Colonic mucosa (tissue), 4 donors: ENCODE measurements around the gene PACSIN1. TPM values are rescaled to one million over a fixed set of nuclear protein-coding genes. Genes with fewer than 3 reads are reported as not detected.

Experiments used
- DNase-seq: peaks from one replicate; pipeline ENCODE4 v3.0.0-alpha.2; 2020
- H3K27ac ChIP-seq: fragments of 200-600 bp; one replicate; pipeline ENCODE4 v1.8.0; 2021
- H3K27me3 ChIP-seq: fragments of 200-600 bp; one replicate; pipeline ENCODE4 v1.8.0; 2021
- H3K36me3 ChIP-seq: fragments of 200-600 bp; one replicate; pipeline ENCODE4 v1.8.0; 2021
- H3K4me1 ChIP-seq: fragments of 200-600 bp; one replicate; pipeline ENCODE4 v1.8.0; 2021; ENCODE audit warnings: mild to moderate bottlenecking
- H3K4me3 ChIP-seq: fragments of 200-600 bp; one replicate; pipeline ENCODE4 v1.8.0; 2021
- H3K9ac ChIP-seq, 2 donors: one replicate each; pipeline ENCODE4 v1.7.0; 2013; ENCODE audit warnings: control low read depth in 2 of 2, low read depth in 2 of 2, low read length in 2 of 2
- H3K9me3 ChIP-seq: fragments of 200-600 bp; one replicate; pipeline ENCODE4 v1.8.0; 2021
- CTCF ChIP-seq: fragments of 200-600 bp; IDR thresholded peaks from one replicate; pipeline ENCODE4 v1.8.0; 2022; ENCODE audit warnings: antibody characterized with exemption, mild to moderate bottlenecking
- intact Hi-C: fragments of 100-400 bp; cut with DNase I; formaldehyde crosslinking; loops from one replicate; pipeline ENCODE4 v1.14.1; 2022
- total RNA-seq, 2 donors: library from RNA; stranded (reverse); fragmentation: NEBNext Ultra II Directional in 1 of 2; extraction: Animal tissue kit (Norgen Biotek cat#: 25700) in 1 of 2; gene quantifications; one replicate each; pipeline ENCODE4 v1.2.1, GENCODE V29; 2021
- donor health status: healthy.
- donor health status: DM: no; HTN: no; CAD: no.
- donor health status: DM: no; HTN: no; CAD: no.

PACSIN1 gene
- total RNA-seq, 2 donors from 2014 or later: 0.05 to 0.37 TPM

- Histone ChIP-seq H3K4me3 (no peak overlapping the region), H3K9ac (no peak overlapping the region), H3K27me3 (no peaks in the 10 kb centered on the region), H3K36me3 (no peaks in the 10 kb centered on the region), H3K9me3 (no peaks in the 10 kb centered on the region), H3K27ac (no peak overlapping the region), H3K4me1 (peaks cover 7% of the 10 kb centered on the region)
- DNase-seq: no peak
- intact Hi-C loops: no loop called here
- no peak for TF ChIP-seq CTCF
These were observed 83.9 kb downstream of the PACSIN1 start for GRCh38 chr6:34549804-34550202.

- H3K9me3 ChIP-seq: no peaks in the 10 kb centered on the region
- intact Hi-C loops: no loop called here
- peaks cover 3% of the 10 kb centered on the region for H3K4me1 ChIP-seq
- DNase-seq: no peak
- no peaks in the 10 kb centered on the region for H3K36me3 ChIP-seq
- H3K4me3 ChIP-seq: no peak overlapping the region
- H3K27ac ChIP-seq: no peak overlapping the region
- no peak overlapping the region for H3K9ac ChIP-seq
- no peak for TF ChIP-seq CTCF
- no peaks in the 10 kb centered on the region for H3K27me3 ChIP-seq
These were observed 85.8 kb downstream of the PACSIN1 start for GRCh38 chr6:34551720-34552119.

GRCh38 chr6:34552620-34553019 is 86.7 kb downstream of the PACSIN1 start:
- H3K4me3 ChIP-seq: no peak overlapping the region
- H3K27ac ChIP-seq: no peak overlapping the region
- H3K9ac ChIP-seq: no peak overlapping the region
- no peak for TF ChIP-seq CTCF
- intact Hi-C loops: no loop called here
- no peaks in the 10 kb centered on the region for H3K9me3 ChIP-seq
- no peak for DNase-seq
- no peaks in the 10 kb centered on the region for H3K36me3 ChIP-seq
- H3K4me1 ChIP-seq: no peaks in the 10 kb centered on the region
- H3K27me3 ChIP-seq: no peaks in the 10 kb centered on the region

GRCh38 chr6:34553146-34553545 is 87.3 kb downstream of the PACSIN1 start:
- Histone ChIP-seq H3K9me3 (no peaks in the 10 kb centered on the region), H3K27ac (no peak overlapping the region), H3K9ac (no peak overlapping the region), H3K4me1 (no peaks in the 10 kb centered on the region), H3K27me3 (no peaks in the 10 kb centered on the region), H3K4me3 (no peak overlapping the region), H3K36me3 (no peaks in the 10 kb centered on the region)
- DNase-seq: no peak
- intact Hi-C loops: no loop called here
- TF ChIP-seq CTCF: no peak

GRCh38 chr6:34553750-34554149 is 87.9 kb downstream of the PACSIN1 start:
- H3K4me3 ChIP-seq: peak overlapping the region; percentile 37
- TF ChIP-seq CTCF: no peak
- intact Hi-C loops: no loop called here
- DNase-seq: no peak
- H3K27me3 ChIP-seq: no peaks in the 10 kb centered on the region
- H3K9ac ChIP-seq: no peak overlapping the region
- no peaks in the 10 kb centered on the region for H3K36me3 ChIP-seq
- H3K27ac ChIP-seq: no peak overlapping the region
- no peaks in the 10 kb centered on the region for H3K9me3 ChIP-seq
- H3K4me1 ChIP-seq: no peaks in the 10 kb centered on the region
